GM18498 (cell line): Measurements from ENCODE around the gene CFAP107.
"Not testable (repeated sequence)": the region's sequence is repeated elsewhere in the genome, so short reads cannot be mapped to it uniquely, and the experiment has no call there.

Experiments used
- ATAC-seq: cut with Tn5 transposase; IDR thresholded peaks from one replicate; pipeline ENCODE4 v1.9.1; 2021; ENCODE audit warnings: mild to moderate bottlenecking, moderate library complexity; ENCODE audit not compliant: unreplicated experiment

CFAP107 gene

GRCh38 chr1:12776801-12777557 lies 31.0 kb downstream of the CFAP107 start:
- ATAC-seq, result no peak

GRCh38 chr1:12778061-12778460 lies 32.1 kb downstream of the CFAP107 start:
- ATAC-seq, result no peak

- ATAC-seq, result no peak
These were observed 32.9 kb downstream of the CFAP107 start for GRCh38 chr1:12778907-12779306.

- not testable (repeated sequence) for ATAC-seq
These were observed 35.5 kb downstream of the CFAP107 start for GRCh38 chr1:12781488-12781887.

- ATAC-seq, result not testable (repeated sequence)
These were observed 37.8 kb downstream of the CFAP107 start for GRCh38 chr1:12783783-12784182.

GRCh38 chr1:12784729-12785128 lies 38.7 kb downstream of the CFAP107 start:
- not testable (repeated sequence) for ATAC-seq

GRCh38 chr1:12791097-12791496 lies 45.1 kb downstream of the CFAP107 start, which contains the start of gene PRAMEF1:
Gene PRAMEF1 (plus strand): TSS chr1:12791397. CDS start chr1:12793228, 1,831 bp downstream.
- not testable (repeated sequence) for ATAC-seq

GRCh38 chr1:12798911-12799310 lies 52.9 kb downstream of the CFAP107 start:
- ATAC-seq, result no peak

GRCh38 chr1:12799730-12800129 lies 53.7 kb downstream of the CFAP107 start:
- no peak for ATAC-seq

- no peak for ATAC-seq
These were observed 63.9 kb downstream of the CFAP107 start for GRCh38 chr1:12809933-12810332.

- ATAC-seq, result no peak
These were observed 64.8 kb downstream of the CFAP107 start for GRCh38 chr1:12810691-12811408.

- no peak for ATAC-seq
These were observed 65.4 kb downstream of the CFAP107 start for GRCh38 chr1:12811409-12811784.
